GM18909 (cell line): Measurements from ENCODE around the gene PER1.

Experiments
- ATAC-seq: cut with Tn5 transposase; IDR thresholded peaks from one replicate; pipeline ENCODE4 v1.9.1; 2021; ENCODE audit warnings: mild to moderate bottlenecking; ENCODE audit not compliant: unreplicated experiment, poor library complexity

Gene PER1

GRCh38 chr17:8141741-8142140, 10.5 kb downstream of the PER1 start:
- ATAC-seq = no peak

GRCh38 chr17:8141045-8141444, 11.2 kb downstream of the PER1 start:
- ATAC-seq = no peak

- no peak for ATAC-seq
Observed at GRCh38 chr17:8140065-8141029, 11.9 kb downstream of the PER1 start.

GRCh38 chr17:8138672-8139371, 13.4 kb downstream of the PER1 start:
- ATAC-seq = peak; percentile 89

- ATAC-seq = peak; percentile 3
Observed at GRCh38 chr17:8138374-8138671, 13.9 kb downstream of the PER1 start.

GRCh38 chr17:8137645-8138373, 14.4 kb downstream of the PER1 start:
- no peak for ATAC-seq

- no peak for ATAC-seq
Observed at GRCh38 chr17:8133941-8134340, 18.3 kb downstream of the PER1 start.

- ATAC-seq = no peak
Observed at GRCh38 chr17:8133399-8133798, 18.8 kb downstream of the PER1 start.

GRCh38 chr17:8131844-8132441, 20.3 kb downstream of the PER1 start:
- ATAC-seq = no peak

- ATAC-seq = no peak
Observed at GRCh38 chr17:8128125-8128784, 23.9 kb downstream of the PER1 start.

- ATAC-seq = peak; percentile 31
Observed at GRCh38 chr17:8126491-8127066, 25.6 kb downstream of the PER1 start.

- no peak for ATAC-seq
Observed at GRCh38 chr17:8125947-8126490, 26.2 kb downstream of the PER1 start.

GRCh38 chr17:8125154-8125946, 26.9 kb downstream of the PER1 start:
- ATAC-seq = no peak

GRCh38 chr17:8124350-8125153, 27.7 kb downstream of the PER1 start:
- no peak for ATAC-seq

- no peak for ATAC-seq
Observed at GRCh38 chr17:8123695-8124349, 28.4 kb downstream of the PER1 start, which contains the start of gene HES7. HES7 (minus strand) TSS chr17:8124106; CDS start chr17:8124084, 22 bp downstream.

GRCh38 chr17:8122924-8123694, 29.1 kb downstream of the PER1 start:
- ATAC-seq = no peak
